ENCODE measurements around the gene SUSD1.

DNA sequence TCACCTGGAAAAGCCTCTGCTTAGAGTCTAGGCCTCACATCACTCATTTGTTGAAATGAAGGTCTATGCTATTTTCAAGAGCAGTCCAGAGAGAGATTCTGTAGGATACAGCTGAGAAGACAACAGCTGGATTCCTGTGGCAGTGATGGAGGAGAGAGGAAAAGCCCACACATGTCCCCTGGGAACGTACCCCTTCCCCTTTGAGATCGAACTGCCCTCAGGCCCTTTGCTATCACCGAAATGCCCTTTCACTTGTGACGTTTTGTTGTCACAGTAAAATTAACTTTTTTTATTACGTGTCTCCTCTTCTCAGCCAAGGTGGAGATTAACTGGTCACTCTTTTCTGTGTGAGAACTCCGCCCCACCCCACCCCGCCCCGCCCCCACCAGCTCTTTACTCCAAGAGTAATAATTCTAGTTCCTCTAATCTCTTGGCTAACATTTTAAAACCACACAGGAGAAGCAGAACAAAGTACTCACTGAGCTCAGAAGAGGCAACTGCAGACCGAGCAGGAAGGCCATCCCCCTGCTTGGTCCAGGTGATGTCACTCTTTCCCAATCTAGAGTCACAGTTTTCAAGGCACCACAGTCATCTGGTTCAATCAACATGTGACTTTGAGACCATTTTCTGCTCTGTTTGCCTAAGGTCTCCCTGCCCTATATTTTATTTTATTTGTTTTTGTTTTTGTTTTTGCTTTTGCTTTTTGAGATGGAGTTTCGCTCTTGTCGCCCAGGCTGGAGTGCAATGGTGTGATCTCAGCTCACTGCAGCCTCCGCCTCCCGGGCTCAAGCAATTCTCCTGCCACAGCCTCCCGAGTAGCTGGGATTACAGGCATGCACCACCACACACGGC lies 105.6 kb downstream of the SUSD1 start:
- TF ChIP-seq, protein P1, sequence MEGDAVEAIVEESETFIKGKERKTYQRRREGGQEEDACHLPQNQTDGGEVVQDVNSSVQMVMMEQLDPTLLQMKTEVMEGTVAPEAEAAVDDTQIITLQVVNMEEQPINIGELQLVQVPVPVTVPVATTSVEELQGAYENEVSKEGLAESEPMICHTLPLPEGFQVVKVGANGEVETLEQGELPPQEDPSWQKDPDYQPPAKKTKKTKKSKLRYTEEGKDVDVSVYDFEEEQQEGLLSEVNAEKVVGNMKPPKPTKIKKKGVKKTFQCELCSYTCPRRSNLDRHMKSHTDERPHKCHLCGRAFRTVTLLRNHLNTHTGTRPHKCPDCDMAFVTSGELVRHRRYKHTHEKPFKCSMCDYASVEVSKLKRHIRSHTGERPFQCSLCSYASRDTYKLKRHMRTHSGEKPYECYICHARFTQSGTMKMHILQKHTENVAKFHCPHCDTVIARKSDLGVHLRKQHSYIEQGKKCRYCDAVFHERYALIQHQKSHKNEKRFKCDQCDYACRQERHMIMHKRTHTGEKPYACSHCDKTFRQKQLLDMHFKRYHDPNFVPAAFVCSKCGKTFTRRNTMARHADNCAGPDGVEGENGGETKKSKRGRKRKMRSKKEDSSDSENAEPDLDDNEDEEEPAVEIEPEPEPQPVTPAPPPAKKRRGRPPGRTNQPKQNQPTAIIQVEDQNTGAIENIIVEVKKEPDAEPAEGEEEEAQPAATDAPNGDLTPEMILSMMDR (IDR thresholded peaks at IDR 0.05) = no peak
- TF ChIP-seq POLR2AphosphoS5 (IDR thresholded peaks at IDR 0.05; ENCODE audit: low read depth, low read length) (no peak), SIN3A (IDR thresholded peaks at IDR 0.05; ENCODE audit: borderline replicate concordance, insufficient read depth, low read depth, low read length) (no peak)
- TF ChIP-seq, protein P2, sequence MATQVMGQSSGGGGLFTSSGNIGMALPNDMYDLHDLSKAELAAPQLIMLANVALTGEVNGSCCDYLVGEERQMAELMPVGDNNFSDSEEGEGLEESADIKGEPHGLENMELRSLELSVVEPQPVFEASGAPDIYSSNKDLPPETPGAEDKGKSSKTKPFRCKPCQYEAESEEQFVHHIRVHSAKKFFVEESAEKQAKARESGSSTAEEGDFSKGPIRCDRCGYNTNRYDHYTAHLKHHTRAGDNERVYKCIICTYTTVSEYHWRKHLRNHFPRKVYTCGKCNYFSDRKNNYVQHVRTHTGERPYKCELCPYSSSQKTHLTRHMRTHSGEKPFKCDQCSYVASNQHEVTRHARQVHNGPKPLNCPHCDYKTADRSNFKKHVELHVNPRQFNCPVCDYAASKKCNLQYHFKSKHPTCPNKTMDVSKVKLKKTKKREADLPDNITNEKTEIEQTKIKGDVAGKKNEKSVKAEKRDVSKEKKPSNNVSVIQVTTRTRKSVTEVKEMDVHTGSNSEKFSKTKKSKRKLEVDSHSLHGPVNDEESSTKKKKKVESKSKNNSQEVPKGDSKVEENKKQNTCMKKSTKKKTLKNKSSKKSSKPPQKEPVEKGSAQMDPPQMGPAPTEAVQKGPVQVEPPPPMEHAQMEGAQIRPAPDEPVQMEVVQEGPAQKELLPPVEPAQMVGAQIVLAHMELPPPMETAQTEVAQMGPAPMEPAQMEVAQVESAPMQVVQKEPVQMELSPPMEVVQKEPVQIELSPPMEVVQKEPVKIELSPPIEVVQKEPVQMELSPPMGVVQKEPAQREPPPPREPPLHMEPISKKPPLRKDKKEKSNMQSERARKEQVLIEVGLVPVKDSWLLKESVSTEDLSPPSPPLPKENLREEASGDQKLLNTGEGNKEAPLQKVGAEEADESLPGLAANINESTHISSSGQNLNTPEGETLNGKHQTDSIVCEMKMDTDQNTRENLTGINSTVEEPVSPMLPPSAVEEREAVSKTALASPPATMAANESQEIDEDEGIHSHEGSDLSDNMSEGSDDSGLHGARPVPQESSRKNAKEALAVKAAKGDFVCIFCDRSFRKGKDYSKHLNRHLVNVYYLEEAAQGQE (IDR thresholded peaks at IDR 0.05; ENCODE audit: insufficient read depth in 1 of 2, low read depth in 2 of 2, low read length in 1 of 2) = no peak
